Duodenal mucosa (tissue), 2 donors: ENCODE data around the gene BHLHE40.
A peak's percentile ranks its signal among the peaks of the same experiment; 100 is the strongest.

ENCODE experiments used
- H3K27ac ChIP-seq: one replicate; pipeline ENCODE4 v1.7.0; 2013; ENCODE audit warnings: low read depth, low read length
- H3K27me3 ChIP-seq, 2 donors: one replicate each; pipeline ENCODE4 v1.7.0; 2013; ENCODE audit warnings: low read length in 2 of 2, control low read depth in 1 of 2; ENCODE audit not compliant: insufficient read depth in 2 of 2, control insufficient read depth in 1 of 2
- H3K36me3 ChIP-seq, 2 donors: one replicate each; pipeline ENCODE4 v1.7.0; 2013; ENCODE audit warnings: low read length in 2 of 2, control low read depth in 1 of 2; ENCODE audit not compliant: insufficient read depth in 2 of 2, control insufficient read depth in 1 of 2
- H3K4me1 ChIP-seq, 2 donors: one replicate each; pipeline ENCODE4 v1.7.0; 2013; ENCODE audit warnings: low read length in 2 of 2, control low read depth in 1 of 2; ENCODE audit not compliant: insufficient read depth in 2 of 2, control insufficient read depth in 1 of 2
- H3K4me3 ChIP-seq, 2 donors: one replicate each; pipeline ENCODE4 v1.7.0; 2013; ENCODE audit warnings: low read length in 2 of 2, low read depth in 1 of 2
- H3K9ac ChIP-seq, 2 donors: one replicate each; pipeline ENCODE4 v1.7.0; 2013; ENCODE audit warnings: low read length in 2 of 2, low read depth in 1 of 2
- H3K9me3 ChIP-seq, 2 donors: one replicate each; pipeline ENCODE4 v1.7.0; 2013; ENCODE audit warnings: low read length in 2 of 2, control low read depth in 1 of 2; ENCODE audit not compliant: control insufficient read depth in 1 of 2

BHLHE40 gene

DNA sequence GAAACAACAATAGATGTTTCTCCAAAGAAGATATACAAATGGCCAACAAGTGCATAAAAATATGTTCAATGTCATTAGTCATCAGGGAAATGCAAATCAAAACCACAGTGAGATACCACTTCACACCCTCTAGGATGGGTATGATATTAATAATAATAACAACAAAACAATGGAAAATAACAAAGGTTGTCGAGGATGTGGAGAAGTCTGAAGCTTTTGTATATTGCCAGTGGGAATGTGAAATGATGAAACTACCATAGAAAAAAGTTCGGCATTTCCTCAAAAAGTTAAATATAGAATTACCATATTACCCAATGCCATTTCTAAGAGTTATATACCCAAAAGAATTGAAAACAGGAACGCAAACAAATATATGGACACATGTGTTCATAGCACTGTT lies 10.8 kb downstream of the BHLHE40 start:
- H3K9me3 ChIP-seq, result no peaks in the 10 kb centered on the region
- no peaks in the 10 kb centered on the region for H3K36me3 ChIP-seq
- no peak overlapping the region for H3K27ac ChIP-seq
- no peak overlapping the region for H3K9ac ChIP-seq
- peaks cover 24 to 28% of the 10 kb centered on the region in 2 donors for H3K4me1 ChIP-seq
- H3K4me3 ChIP-seq, result no peak overlapping the region
- H3K27me3 ChIP-seq, result no peaks in the 10 kb centered on the region

DNA sequence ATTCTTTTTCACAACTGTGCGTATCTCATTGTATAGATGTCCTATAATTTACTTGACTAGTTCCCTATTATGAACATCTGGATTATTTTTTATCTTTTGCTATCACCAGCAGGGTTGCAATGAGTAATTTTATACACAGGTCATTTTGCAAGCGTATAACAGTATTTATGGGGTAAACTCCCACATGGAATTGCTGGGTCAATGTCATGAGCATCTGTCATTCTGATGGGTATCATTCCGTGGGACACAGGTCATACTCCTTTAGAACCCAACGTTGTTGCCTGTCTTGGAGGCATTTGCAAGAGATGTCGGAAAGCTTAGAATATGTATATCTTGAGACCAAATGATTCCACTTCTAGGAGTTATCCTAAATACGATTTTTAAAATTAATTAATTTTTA lies 12.9 kb downstream of the BHLHE40 start:
- H3K4me3 ChIP-seq, result no peak overlapping the region
- H3K9me3 ChIP-seq, result no peaks in the 10 kb centered on the region
- H3K27me3 ChIP-seq, result no peaks in the 10 kb centered on the region
- H3K27ac ChIP-seq, result no peak overlapping the region
- peaks cover 11 to 13% of the 10 kb centered on the region in 2 donors for H3K4me1 ChIP-seq
- no peaks in the 10 kb centered on the region for H3K36me3 ChIP-seq
- H3K9ac ChIP-seq, result no peak overlapping the region

DNA sequence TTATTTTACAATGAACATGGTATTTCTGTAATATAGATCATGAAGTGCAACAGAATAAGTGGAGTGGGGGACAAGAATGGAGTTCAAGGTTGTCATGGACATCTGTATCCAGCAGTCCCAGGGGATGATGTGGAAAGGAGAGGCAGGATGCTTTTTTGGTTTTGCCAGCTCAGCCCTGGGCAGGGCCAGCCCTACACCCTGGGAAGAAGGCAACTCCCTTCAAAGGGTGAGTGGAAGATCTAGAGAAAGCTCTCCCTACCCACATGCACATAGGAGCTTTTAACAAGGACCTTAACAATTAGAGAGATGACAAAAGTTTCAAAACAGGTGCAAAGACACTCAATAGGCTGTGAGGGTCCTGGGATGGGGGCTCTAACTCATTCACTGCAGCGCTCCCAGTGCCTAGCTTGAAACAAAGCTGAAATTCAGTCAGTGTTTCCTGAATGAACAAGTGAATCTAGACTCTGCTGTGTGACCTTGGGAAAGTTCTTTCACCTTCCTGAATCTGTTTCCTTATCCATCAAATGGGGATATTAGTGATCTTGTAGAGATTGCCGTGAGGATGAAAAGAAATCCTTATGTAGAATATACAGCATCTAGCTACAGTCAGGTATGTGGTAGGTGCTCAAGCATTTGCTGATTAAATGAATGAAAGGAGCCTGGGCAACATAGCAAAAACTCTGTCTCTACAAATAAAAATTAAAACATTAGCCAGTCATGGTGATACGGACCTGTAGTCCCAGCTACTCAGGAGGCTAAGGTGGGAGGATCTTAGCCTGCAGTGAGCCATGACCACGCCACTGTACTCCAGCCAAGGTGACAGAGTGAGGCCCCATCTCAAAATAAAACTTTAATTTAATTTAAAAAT lies 14.3 kb downstream of the BHLHE40 start:
- H3K9ac ChIP-seq, result no peak overlapping the region
- H3K4me1 ChIP-seq, result peaks cover 8 to 9% of the 10 kb centered on the region in 2 donors
- no peaks in the 10 kb centered on the region for H3K9me3 ChIP-seq
- no peak overlapping the region for H3K27ac ChIP-seq
- H3K36me3 ChIP-seq, result no peaks in the 10 kb centered on the region
- H3K4me3 ChIP-seq, result no peak overlapping the region
- H3K27me3 ChIP-seq, result no peaks in the 10 kb centered on the region

DNA sequence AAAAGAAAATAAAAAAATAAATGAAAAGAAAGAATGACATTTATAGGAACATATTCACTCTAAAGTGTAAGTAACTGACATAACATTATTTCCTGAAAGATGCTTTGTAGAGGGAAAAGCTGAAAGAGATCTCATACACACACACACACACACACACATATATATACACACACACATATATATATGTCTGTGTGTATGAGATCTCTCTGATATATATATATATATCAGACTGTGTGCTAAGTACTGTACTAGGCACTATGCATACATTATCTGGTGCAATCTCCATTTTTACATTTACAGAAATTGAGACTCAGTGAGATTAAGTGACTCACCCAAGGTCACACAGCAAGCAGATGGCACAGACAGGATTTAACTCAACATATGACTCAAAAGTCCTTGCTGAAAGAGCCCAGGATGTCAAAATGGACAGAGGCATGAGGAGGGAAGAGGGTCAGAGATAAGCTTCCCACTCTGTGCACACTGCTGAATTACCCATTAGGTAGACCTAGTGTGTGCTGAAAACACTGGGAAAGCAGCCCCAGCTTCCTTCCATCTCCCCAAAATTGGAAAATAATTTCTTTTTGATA lies 15.0 kb downstream of the BHLHE40 start:
- peaks cover 3 to 9% of the 10 kb centered on the region in 2 donors for H3K4me1 ChIP-seq
- no peaks in the 10 kb centered on the region for H3K9me3 ChIP-seq
- no peak overlapping the region for H3K9ac ChIP-seq
- H3K4me3 ChIP-seq, result no peak overlapping the region
- H3K27me3 ChIP-seq, result no peaks in the 10 kb centered on the region
- no peaks in the 10 kb centered on the region for H3K36me3 ChIP-seq
- no peak overlapping the region for H3K27ac ChIP-seq

DNA sequence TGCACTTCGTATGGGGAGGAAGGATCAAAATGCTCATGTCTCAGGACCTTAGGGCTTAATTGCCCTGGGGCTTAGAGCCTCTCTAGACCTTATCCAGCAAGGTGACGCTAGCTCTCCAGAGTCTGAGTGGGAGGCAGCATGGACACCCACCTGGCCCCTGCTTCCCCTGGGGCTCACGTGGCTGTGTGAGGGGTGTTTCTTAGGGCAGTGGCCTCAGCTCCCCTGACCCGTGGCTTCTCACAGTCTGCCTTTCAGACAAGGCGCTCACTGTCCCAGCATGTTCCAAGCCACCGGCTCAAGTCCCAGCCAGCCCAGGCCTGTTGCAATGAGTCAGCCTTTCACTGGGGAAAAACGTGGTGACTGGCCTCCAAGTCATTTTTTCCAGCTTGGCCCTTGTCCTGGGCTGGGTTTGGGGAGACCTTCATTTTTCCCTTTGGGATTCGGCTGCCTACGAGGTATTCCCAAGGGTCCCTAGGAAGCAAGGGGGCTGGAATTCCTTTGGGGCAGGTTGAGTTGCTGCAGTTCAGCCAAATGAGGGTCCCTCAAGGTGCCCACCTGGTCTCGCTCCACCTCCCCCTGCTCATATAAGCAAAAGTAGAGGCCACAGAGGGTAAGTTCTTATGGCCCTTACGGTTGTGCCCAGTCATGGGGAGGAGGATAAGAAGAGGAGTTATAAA lies 15.7 kb downstream of the BHLHE40 start:
- Histone ChIP-seq H3K36me3 (no peaks in the 10 kb centered on the region), H3K4me1 (peaks cover 0 to 9% of the 10 kb centered on the region in 2 donors), H3K9me3 (no peaks in the 10 kb centered on the region), H3K27me3 (no peaks in the 10 kb centered on the region), H3K9ac (no peak overlapping the region), H3K4me3 (no peak overlapping the region), H3K27ac (no peak overlapping the region)

DNA sequence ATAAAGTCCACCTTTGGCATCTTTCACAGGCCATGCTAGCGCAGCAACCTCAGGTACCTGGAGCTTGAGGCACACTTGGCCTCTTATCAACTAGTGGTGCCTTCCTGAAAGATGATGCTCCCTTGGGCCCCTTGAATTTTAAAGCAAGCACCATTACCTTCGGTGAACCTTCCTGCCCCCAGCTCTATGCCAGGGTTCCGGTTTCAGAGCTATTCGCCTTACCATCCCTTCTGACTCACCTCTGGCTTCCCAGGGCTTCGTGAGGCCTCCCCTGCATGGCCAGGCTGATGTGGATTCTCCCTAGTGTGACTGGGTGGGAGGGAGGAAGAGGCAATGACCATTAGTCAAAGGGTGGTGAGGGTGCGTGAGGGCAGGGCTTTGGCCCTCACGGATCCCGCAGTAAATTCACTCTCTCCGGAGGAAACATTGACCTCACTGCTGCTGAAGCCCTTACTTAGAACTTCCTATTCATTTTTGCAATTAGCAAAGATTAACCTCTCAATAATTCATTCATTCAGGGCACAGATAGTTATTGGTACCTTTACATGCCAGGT lies 16.3 kb downstream of the BHLHE40 start:
- Histone ChIP-seq H3K4me3 (no peak overlapping the region), H3K27ac (no peak overlapping the region), H3K9me3 (no peaks in the 10 kb centered on the region), H3K36me3 (no peaks in the 10 kb centered on the region), H3K4me1 (peaks cover 0 to 9% of the 10 kb centered on the region in 2 donors), H3K9ac (no peak overlapping the region), H3K27me3 (no peaks in the 10 kb centered on the region)

DNA sequence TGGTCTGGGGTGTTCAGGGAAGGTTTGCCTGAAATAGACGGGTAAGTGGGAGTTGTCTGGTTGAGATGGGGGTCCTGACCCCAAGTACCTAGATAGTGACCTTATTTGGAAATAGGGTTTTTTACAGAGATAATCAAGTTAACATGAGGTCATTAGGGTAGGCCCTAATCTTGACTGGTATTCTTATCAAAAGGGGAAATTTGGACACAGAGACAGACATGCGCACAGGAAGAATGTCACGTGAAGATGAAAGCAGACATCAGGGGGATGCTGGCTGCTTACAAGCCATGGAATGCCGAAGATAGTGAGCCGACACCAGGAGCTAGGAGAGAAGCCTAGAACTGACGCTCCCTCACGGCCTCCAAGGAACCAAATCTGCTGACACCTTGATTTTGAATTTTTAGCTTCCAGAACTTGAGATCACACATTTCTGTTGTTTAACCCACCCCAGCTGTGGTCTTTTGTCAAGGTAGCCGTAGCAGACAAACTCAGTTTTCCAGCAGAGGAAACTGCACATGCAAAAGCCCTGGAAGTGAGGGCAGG lies 17.1 kb downstream of the BHLHE40 start:
- Histone ChIP-seq H3K36me3 (no peaks in the 10 kb centered on the region), H3K9me3 (no peaks in the 10 kb centered on the region), H3K27me3 (no peaks in the 10 kb centered on the region), H3K4me3 (no peak overlapping the region), H3K9ac (no peak overlapping the region), H3K4me1 (peaks cover 0 to 9% of the 10 kb centered on the region in 2 donors), H3K27ac (no peak overlapping the region)

DNA sequence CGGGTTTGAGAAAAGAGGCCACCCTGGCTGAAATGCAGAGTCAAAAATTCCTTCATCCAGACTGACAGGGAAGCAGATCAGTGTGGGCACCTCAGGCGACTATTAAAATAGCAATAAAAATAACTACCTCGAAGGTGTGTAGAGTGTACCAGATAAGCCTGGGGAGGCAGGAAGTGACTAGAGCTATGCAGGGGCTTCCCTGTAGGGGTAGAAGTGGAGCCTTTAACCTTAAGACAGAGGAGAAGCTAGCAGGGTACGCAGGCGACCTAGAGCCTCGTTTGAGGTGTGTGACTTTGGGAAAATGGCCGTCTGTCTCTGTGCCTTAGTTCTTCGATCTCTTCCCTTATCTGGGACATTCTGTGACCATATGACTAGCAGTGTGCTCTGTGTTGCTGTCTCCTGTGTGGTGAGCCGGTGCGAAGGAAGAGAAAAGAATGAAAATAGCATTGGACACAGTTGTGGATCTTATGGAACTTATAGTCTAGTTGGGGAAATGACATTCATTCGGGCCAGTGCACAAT lies 17.6 kb downstream of the BHLHE40 start:
- Histone ChIP-seq H3K4me3 (no peak overlapping the region), H3K9ac (peak overlapping the region in 1 of 2 donors; percentile 9), H3K9me3 (no peaks in the 10 kb centered on the region), H3K36me3 (no peaks in the 10 kb centered on the region), H3K27ac (no peak overlapping the region), H3K4me1 (peaks cover 0 to 9% of the 10 kb centered on the region in 2 donors), H3K27me3 (no peaks in the 10 kb centered on the region)

DNA sequence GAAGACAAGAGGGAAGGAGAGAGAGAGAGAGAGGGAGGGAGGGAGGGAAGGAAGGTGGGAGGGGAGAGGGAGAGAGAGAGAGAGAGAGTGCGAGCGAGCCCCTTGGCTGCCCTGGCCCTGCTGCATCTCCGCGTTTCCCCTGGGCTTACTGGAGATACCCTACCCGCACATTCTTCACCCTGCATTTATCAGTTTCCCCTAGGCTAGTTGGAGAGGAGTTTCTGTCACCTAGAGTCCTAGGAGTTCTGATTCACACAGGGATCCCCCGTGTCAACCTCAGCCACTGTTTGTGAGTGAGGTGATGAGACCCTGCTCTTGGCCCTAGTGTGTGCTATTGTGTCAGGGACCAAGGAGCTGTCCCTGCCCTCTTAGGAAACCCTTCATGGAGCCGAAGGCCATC lies 18.7 kb downstream of the BHLHE40 start:
- H3K9me3 ChIP-seq, result no peaks in the 10 kb centered on the region
- H3K4me1 ChIP-seq, result peaks cover 3 to 9% of the 10 kb centered on the region in 2 donors
- H3K4me3 ChIP-seq, result no peak overlapping the region
- no peaks in the 10 kb centered on the region for H3K27me3 ChIP-seq
- H3K9ac ChIP-seq, result no peak overlapping the region
- no peaks in the 10 kb centered on the region for H3K36me3 ChIP-seq
- no peak overlapping the region for H3K27ac ChIP-seq
